SW480 (cell line): ENCODE results near the gene SEC31B.

ENCODE experiments used
- DNase-seq: peaks from one replicate; pipeline ENCODE4 v3.0.0-alpha.2; 2016; ENCODE audit warnings: low spot score

SEC31B gene

GRCh38 chr10:100446130-100446761 is 73.4 kb downstream of the SEC31B start:
- DNase-seq = peak; percentile 53

GRCh38 chr10:100442548-100442947 is 77.1 kb downstream of the SEC31B start:
- no peak for DNase-seq

- no peak for DNase-seq
These were observed 80.9 kb downstream of the SEC31B start for GRCh38 chr10:100438674-100439315.
